SK-N-DZ (cell line): ENCODE results near the gene FOXP2.
"Not testable (repeated sequence)": the region's sequence is repeated elsewhere in the genome, so short reads cannot be mapped to it uniquely, and the experiment has no call there.

ENCODE experiments used
- DNase-seq: peaks from one replicate; pipeline ENCODE4 v3.0.0-alpha.2; 2015; ENCODE audit warnings: low spot score

FOXP2 gene

DNA sequence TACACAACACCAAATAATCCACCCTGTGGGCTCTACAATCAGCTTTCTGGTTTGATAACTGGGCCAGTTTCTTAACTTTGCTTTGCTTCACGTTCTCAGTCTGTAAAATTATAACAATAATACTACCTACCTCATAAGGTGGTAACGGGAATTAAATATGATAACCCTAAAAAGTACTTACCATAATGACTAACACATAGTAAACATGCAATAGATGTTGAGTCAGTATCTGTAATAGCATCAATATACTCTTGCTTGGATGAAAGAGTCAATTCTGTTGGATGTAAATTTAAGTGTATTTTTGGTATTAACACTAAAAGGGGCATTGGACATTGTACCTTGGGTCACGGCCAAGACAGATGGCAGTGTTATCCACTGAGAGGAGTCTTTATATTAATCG is 160.5 kb downstream of the FOXP2 start:
- no peak for DNase-seq

DNA sequence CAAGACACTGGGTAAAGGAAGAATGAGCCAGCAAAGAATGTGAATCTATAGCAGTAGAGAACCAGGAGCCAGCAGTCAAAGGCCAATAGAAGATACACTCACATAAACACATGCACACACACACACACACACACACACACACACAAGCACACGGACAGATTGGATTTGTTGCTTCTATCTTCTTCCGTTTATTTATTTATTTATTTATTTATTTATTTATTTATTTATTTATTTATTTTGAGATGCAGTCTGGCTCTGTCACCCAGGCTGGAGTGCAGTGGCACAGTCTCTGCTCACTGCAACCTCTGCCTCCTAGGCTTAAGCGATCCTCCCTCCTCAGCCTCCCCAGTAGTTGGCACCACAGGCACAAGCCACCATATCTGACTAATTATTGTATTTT is 166.3 kb downstream of the FOXP2 start:
- DNase-seq = not testable (repeated sequence)

DNA sequence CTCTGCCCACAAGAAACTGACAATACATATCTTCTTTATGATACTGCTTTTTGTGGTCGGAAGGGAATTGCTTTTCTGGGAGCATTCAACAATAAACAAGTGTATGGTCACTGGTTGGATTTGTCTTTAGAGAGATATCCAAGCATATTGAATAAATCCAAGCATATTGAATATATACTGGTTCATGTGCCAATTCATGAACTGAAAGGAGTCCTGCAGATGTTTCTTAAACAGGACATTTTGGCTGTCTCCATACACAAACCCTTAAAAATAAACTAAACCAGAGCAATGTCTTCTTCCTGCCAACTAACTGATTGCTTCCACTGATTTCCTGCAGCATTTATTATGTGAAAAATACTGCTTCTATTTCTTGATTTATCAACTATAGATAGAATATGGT is 173.9 kb downstream of the FOXP2 start:
- DNase-seq = no peak

DNA sequence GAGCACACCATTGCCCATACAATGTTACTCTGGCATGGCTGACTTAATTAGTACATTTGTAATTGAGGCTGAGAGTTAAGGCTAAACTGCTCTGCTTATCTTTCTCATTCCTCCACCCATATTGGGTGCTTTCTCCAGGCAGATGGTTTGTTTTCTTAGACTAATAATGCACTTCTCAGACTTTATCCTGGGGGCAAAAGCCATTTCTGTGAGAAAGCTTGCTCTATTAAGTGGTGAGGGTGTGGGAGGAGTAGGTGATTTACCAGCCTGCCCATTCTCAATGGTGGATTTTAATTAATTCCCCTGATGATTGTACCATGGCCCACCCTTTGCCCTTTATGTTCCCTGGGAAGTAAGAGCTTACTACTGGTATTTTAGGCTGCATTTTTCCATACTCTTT is 174.8 kb downstream of the FOXP2 start:
- DNase-seq = no peak

DNA sequence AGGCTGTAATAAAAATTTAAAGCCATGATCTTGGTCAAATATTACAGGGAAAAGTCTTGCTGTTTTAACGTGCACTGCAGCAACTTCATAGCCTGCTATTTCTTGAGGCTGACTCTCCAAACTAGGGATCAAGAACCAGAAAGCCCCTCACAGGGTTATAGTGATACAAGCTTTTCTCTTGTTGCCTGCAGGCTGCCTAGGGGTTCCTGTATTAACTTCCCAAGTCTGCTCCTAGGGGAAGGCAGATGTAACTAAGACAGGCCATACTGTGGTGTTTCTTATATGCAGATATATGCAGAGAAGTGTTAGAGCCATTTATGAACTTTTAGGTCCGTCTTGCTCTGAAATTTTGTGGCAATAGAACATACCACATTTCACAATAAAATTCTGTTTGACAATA is 175.7 kb downstream of the FOXP2 start:
- DNase-seq = no peak

DNA sequence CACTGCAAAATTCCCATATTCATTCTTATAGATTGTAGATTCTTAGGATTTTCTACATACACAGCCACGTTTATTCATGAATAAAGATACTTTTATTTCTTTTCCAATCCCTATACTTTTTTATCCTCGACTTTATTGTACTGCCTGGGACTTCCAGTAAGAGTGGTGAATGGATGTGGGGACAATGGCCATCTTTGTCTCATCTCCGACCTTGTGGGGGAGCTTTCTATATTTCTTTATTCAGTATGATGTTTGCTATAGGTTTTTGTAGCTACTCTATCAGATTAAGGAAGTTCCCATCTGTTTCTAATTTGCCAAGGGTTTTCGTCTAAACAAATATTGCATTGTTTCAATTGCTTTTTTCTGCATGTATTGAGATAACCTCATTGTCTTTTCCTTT is 184.3 kb downstream of the FOXP2 start:
- no peak for DNase-seq

DNA sequence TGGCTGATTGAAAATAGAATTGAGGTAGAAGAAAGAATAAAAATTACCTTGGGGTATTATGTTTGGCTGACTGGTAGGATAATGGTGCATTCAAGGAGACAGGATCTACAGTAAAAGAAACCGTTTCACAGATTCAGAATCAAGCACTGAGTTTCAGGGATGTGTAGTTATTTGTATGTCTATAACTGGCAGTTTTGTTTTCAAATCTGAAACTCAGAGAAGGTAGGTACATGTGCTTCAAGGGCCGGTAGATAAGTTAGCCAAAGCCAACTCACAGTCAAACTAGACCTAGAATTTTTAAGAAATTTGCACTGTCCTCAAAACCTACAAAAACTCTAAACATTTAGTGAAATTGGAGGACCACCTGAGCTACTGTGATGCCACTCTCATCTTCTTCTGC is 191.5 kb downstream of the FOXP2 start:
- no peak for DNase-seq

DNA sequence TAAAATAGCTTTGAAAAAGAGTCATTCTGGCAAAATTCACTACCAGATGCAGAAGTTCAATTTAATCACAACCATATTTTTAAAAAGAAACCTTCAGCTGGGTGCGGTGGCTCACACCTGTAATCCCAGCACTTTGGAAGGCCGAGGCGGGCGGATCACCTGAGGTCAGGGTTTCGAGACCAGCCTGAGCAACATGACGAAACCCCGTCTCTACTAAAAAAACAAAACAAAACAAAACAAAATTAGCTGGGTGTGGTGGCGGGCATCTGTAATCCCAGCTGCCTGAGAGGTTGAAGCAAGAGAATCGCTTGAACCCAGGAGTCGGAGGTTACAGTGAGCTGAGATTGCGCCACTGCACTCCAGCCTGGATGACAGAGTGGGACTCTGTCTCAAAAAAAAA is 194.2 kb downstream of the FOXP2 start:
- DNase-seq = not testable (repeated sequence)

DNA sequence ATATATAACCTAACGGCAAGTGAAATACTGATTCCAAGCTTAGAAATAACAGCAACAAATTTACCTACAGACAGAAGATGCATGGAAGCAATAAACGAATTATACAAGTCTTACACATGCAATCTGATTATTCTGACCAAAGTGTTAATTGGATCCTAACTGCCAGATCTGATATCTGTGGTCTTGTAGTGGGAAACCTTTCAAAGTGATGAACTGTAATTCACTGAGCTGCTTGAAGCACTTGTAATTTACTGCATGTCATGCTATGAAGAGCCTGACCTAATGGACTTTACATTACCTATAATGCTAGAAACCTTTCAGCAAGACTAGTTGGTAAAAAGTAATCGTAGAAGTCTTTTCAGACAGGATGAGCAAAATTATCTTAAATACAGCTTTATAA is 205.6 kb downstream of the FOXP2 start:
- peak; percentile 23 for DNase-seq

DNA sequence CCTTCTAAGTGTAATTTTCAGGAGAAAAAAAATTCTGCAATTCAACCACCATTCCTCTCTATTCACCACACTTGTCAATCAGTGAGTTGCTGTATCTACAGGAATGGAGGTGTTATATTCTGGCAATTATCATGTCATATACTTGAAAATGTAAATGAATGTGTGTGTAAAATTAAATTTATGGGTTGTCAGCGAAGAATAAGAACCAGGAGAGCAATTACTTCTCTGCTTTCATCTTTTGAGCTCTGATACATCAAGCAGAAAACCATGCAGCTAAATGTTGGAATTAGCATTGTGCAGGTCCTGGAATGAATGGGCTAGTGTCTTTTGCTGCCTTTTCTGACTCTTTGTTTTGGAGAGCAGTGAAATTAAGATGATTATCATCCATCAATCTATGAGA is 207.6 kb downstream of the FOXP2 start:
- DNase-seq = no peak

DNA sequence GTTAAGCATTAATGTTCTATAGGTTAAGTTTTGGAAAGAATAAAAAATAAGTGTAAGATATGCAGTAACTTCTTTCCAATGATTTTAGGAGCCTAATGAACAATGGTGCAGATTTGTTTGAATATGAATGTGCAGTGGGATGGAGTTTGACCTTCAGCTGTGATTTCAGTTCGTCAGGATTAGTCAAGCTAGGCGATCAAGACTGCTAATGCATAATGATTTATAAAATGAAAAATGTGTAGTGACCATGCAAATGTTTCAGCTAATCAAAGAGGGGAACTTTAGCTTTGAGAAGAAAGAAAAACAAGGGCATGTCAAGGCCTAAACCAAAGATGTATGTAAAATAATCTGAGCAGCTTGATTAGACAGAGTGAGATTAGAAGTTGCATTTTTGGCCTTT is 208.5 kb downstream of the FOXP2 start:
- DNase-seq = no peak

DNA sequence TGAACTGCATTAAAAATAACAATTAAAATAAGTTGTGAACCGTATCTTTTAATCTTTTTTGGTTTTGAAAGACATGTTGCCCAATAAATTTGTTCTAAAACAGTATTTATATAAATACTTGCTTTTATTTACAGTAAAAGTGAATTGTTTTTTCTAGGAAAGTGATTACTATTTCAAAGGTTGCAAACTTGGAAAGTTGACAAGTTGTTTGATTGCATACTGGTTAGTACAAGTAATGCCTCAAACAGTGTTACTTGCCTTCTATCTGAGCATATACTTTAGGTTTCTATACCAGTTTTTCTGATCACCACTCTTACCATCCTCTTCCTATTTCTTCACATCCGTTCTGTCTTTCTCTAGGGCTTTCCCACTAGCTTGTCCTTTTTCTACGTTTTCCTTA is 212.6 kb downstream of the FOXP2 start:
- no peak for DNase-seq

DNA sequence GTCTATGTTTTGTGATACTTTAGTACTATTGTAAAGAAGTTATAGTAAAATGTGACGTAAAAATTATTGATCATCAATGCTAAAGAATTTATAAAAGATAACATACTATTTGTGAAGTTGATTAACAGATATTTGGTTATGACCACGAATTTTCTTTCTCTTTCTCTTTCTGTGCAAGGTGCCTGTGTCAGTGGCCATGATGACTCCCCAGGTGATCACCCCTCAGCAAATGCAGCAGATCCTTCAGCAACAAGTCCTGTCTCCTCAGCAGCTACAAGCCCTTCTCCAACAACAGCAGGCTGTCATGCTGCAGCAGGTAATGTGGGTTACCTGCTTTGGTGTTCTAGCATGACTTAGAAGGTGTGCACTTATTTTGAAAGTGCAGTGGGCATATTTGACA is 213.7 kb downstream of the FOXP2 start:
- no peak for DNase-seq

DNA sequence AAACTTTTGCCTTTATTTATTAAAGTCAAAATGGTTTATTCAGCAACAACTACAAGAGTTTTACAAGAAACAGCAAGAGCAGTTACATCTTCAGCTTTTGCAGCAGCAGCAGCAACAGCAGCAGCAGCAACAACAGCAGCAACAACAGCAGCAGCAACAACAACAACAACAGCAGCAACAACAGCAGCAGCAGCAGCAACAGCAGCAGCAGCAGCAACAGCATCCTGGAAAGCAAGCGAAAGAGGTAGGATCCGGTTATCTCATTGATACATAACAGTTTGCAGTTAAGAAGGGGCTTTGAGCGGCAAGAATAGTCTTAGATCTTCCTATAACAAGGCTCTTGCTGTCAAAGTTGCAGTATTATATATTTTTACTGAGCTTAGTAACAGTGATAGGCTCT is 215.1 kb downstream of the FOXP2 start:
- no peak for DNase-seq

DNA sequence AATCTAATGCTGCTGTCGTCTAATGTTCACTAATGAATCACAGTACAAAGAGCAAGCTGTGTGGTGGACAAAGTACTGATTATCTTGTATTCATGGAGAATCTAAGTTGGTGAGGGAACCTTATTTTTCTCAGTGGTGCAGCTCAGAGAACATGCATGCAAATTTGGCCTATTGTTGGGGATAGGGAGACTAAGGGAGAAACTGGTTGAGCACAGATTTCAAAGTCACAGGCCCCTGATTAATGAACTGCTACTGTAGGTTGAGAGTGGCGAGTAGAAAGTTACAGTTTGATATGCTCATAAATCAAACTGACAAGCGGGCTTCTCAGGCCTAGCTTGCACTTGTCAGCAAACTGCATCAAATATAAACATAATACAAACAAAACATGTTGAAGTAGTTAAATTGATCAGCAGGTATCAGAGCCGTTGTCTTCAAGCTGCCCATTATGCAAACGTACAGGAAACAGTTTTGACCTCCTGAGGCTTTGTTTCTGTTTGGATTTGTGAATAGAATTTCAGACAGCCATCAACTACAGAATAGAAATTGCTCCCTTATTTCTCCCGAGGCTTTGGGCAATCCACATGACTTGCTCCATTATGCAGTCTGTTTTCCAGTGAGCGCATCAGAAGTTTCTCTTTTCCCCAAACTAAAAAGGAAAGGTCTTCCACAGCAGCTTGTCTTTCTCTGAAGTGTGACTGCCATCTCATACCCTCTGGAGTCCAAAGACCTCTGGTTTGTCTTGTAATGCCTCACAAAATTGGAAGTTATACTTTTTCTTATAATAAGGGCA is 215.8 kb downstream of the FOXP2 start:
- no peak for DNase-seq

DNA sequence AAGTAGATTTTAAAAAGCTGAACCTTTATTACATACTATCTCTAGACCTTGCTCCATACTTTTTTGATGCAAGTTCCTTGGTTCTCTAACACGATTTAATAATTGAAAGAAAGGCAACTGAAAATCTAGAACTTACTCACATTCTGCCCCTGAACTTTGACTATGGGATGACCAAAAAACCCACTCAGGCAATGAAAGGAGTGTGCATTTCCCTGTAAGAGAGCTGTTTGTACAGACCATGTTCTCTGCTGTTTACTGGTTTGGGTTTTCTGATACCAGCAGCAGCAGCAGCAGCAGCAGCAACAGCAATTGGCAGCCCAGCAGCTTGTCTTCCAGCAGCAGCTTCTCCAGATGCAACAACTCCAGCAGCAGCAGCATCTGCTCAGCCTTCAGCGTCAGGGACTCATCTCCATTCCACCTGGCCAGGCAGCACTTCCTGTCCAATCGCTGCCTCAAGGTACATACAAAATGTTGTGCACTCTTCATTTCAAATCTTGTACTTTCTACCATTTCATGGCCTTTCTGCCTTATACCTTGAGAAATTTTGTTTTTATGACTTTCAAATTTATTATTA is 216.7 kb downstream of the FOXP2 start:
- DNase-seq = peak; percentile 55

DNA sequence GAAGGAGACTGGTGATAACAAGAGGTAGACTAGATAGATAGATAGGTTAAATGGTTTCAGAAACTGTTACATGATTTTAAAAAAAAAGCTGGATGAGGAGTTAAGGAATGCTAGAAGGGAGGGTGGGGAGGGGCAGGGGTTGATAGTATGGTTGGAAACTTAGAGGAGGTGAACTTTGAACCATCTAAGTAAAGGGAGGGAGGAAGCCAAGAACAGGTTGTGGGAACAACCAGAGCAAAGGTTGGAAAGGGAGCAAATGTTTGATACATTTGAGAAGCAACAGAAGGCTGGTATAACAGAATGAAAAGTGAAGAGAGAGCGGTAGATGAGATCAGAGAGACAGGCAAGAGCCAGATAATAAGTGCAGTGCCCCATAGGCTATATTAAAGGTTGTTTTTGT is 224.8 kb downstream of the FOXP2 start:
- DNase-seq = no peak

DNA sequence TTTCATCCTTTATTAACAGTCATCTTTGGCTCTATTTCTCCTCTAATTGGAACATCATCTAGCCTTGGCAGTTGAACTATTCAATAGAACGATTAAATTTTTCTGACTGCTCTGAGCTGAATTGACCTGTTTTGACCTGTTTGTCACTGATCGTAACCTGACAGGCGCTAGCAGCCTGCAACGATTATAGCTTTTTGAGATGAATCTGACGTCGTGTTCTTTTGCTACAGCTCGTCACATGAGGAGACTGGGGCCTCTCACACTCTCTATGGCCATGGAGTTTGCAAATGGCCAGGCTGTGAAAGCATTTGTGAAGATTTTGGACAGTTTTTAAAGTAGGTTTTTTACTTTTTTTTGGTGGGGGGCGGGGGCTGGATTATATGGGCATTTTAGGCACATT is 229.8 kb downstream of the FOXP2 start:
- no peak for DNase-seq

DNA sequence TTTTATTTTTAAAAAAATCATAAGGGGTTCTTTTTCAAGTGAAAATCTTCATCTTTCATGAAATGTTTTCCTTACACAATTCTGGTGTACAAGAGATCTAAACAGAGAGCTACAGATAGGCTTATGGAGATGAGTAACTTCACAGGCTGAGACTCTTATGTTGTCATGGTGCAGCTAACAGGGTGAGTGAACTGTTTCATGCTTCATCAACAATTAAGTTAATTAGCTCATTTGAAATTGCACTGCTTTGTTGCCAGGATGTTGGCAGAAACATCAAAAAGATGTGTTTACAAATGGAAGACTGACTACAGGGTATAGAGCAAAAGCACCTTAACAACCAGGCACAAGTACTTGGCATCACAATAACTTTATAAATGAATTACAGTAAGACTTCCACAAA is 230.8 kb downstream of the FOXP2 start:
- no peak for DNase-seq

DNA sequence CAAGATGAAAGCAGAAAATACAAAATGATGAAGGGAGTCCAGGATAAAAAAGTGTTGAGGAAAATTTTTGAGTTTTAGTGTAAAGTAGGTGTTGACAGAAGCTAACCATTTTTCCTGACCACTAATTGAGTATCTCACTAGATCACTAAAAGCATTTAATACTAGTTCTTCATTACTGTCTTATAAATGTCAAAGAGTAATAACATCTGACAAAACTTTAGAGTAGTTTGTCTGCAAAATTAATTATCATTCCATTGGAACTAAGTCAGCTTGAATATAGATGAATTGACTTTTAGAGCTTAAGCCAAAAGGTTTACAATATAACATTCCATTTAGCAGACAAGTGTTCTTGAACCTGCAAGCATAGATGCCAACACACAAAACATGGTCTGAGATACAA is 232.9 kb downstream of the FOXP2 start:
- no peak for DNase-seq

DNA sequence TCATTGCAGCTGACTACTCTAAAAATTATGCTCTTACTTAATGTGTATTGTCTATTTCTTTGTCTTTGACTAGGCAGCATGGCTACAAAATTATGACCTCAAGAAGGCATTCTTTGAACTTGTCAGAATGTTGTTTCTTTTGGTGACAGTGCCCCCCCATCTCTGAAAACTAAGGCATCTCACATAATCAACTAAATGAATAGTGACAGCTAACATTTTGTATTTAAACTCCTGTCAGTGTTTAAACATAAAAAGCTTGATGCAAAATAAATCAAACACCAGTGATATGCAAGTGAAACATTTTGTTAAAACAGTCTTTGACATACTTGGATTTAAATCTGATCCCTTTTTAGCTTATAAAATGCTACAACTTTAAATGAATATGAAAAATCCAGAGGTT is 233.5 kb downstream of the FOXP2 start:
- DNase-seq = no peak

DNA sequence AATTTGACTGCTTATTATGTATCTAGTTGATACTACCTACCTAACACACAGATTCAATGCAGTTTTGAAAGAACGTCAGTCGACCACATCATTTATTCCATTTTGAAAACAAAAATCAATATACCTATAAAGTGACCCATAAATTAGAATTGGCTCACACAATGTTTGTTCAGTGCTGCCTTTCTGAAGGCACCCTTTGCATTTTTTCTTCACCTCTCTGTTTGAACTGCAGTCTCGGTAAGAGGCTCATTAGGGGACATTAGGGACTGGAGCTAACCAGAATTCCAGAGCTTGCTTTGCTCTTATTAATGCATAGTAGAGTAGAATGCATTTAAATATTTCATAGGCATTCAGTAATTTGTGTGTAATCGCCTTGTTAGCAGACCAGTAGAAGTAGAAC is 234.1 kb downstream of the FOXP2 start:
- no peak for DNase-seq

DNA sequence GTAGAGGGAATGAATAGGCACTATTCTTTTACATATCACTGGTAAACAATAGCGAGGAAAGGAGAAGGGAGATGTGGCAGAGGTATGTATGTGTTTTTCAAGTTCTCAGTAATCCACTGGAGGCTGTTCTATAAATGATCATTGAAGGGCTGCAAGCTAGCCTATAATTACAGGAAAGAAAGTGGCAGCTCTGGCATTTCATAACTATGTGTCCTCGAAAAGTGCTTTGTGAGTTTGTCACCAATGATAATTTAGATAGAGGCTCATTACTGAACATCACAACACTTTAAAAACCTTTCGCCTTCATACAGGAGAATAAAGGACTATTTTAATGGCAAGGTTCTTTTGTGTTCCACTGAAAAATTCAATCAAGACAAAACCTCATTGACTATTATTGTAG is 235.1 kb downstream of the FOXP2 start:
- no peak for DNase-seq

DNA sequence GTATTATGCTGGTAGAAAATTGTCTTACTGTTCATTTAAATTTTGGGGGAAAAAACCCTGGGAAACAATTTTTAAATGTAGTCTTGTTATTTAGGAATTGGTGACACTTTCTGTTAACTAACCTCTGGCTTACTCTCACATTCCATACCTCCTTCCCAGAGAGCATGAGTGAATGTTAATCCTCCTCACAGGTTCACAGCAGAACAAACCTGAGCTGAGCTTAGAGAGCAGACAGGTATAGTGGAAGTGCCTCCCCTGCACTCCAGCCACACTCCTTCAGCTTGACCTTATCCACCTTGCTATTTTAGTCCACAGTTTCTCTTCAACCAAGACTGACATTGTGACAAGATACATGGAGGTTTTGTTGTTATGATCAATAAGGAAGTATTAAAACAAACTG is 235.9 kb downstream of the FOXP2 start:
- DNase-seq = no peak
